ENCODE measurements around the gene CD180.

Gene CD180

DNA sequence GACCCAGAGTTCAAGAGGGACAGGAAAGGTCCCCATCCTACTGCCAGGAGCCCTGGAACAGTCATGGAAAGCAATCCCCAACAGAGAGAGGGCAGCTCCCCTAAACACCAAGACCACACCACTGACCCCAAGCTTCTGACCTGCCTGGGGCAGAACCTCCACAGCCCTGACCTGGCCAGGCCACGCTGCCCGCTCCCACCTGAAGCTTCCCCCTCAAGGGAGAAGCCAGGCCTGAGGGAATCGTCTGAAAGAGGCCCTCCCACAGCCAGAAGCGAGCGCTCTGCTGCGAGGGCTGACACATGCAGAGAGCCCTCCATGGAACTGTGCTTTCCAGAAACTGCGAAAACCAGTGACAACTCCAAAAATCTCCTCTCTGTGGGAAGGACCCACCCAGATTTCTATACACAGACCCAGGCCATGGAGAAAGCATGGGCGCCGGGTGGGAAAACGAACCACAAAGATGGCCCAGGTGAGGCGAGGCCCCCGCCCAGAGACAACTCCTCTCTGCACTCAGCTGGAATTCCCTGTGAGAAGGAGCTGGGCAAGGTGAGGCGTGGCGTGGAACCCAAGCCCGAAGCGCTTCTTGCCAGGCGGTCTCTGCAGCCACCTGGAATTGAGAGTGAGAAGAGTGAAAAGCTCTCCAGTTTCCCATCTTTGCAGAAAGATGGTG, 31.6 kb downstream of the CD180 start:
- H3K9me3 ChIP-seq (ENCODE audit: low read length): no peaks in the 10 kb centered on the region
- peaks cover 35% of the 10 kb centered on the region for H3K4me1 ChIP-seq (ENCODE audit: insufficient read depth, low read length, severe bottlenecking)
- no peak overlapping the region for H2AFZ ChIP-seq (ENCODE audit: low read length)
- H3K79me2 ChIP-seq (ENCODE audit: insufficient read depth, low read length): no peaks in the 10 kb centered on the region
- H3K36me3 ChIP-seq (ENCODE audit: insufficient read depth, low read length): no peaks in the 10 kb centered on the region
- peak overlapping the region; percentile 82; the same call in 1 of the 2 replicates for H3K4me2 ChIP-seq (ENCODE audit: low read length)
- no peaks in the 10 kb centered on the region for H4K20me1 ChIP-seq (ENCODE audit: insufficient read depth, low read length)
- no peaks in the 10 kb centered on the region for H3K9me2 ChIP-seq (ENCODE audit: low read depth, low read length)
- H3K9ac ChIP-seq (ENCODE audit: low read length): no peak overlapping the region; the same call in 1 of the 2 replicates
- H3K27me3 ChIP-seq (ENCODE audit: insufficient read depth, low read length): no peaks in the 10 kb centered on the region
- no peak overlapping the region for H3K4me3 ChIP-seq (ENCODE audit: low read depth, low read length, poor library complexity, severe bottlenecking)
- no peaks in the 10 kb centered on the region for H3F3A ChIP-seq (ENCODE audit: insufficient read depth, low read length)
- no peak for TF ChIP-seq EZH2 (IDR thresholded peaks at IDR 0.05; ENCODE audit: borderline replicate concordance, low read length)
- H3K27ac ChIP-seq (ENCODE audit: low read depth, low read length, poor library complexity, severe bottlenecking): no peak overlapping the region

GRCh38 chr5:67163863-67164595, 32.6 kb downstream of the CD180 start:
- Histone ChIP-seq H2AFZ (ENCODE audit: low read length) (no peak overlapping the region), H3K79me2 (ENCODE audit: insufficient read depth, low read length) (no peaks in the 10 kb centered on the region), H3K27ac (ENCODE audit: low read depth, low read length, poor library complexity, severe bottlenecking) (no peak overlapping the region)

GRCh38 chr5:67163231-67163756, 33.3 kb downstream of the CD180 start:
- Histone ChIP-seq H3K27ac (ENCODE audit: low read depth, low read length, poor library complexity, severe bottlenecking) (no peak overlapping the region), H3K4me2 (ENCODE audit: low read length) (no peak overlapping the region), H3K9me2 (ENCODE audit: low read depth, low read length) (no peaks in the 10 kb centered on the region), H3K4me3 (ENCODE audit: low read depth, low read length, poor library complexity, severe bottlenecking) (no peak overlapping the region), H3K4me1 (ENCODE audit: insufficient read depth, low read length, severe bottlenecking) (peaks cover 33% of the 10 kb centered on the region), H3K27me3 (ENCODE audit: insufficient read depth, low read length) (no peaks in the 10 kb centered on the region), H3K9ac (ENCODE audit: low read length) (no peak overlapping the region), H3K36me3 (ENCODE audit: insufficient read depth, low read length) (no peaks in the 10 kb centered on the region), H3K9me3 (ENCODE audit: low read length) (no peaks in the 10 kb centered on the region), H3K79me2 (ENCODE audit: insufficient read depth, low read length) (no peaks in the 10 kb centered on the region), H2AFZ (ENCODE audit: low read length) (no peak overlapping the region), H4K20me1 (ENCODE audit: insufficient read depth, low read length) (no peaks in the 10 kb centered on the region), H3F3A (ENCODE audit: insufficient read depth, low read length) (no peaks in the 10 kb centered on the region)
- TF ChIP-seq, protein P1, sequence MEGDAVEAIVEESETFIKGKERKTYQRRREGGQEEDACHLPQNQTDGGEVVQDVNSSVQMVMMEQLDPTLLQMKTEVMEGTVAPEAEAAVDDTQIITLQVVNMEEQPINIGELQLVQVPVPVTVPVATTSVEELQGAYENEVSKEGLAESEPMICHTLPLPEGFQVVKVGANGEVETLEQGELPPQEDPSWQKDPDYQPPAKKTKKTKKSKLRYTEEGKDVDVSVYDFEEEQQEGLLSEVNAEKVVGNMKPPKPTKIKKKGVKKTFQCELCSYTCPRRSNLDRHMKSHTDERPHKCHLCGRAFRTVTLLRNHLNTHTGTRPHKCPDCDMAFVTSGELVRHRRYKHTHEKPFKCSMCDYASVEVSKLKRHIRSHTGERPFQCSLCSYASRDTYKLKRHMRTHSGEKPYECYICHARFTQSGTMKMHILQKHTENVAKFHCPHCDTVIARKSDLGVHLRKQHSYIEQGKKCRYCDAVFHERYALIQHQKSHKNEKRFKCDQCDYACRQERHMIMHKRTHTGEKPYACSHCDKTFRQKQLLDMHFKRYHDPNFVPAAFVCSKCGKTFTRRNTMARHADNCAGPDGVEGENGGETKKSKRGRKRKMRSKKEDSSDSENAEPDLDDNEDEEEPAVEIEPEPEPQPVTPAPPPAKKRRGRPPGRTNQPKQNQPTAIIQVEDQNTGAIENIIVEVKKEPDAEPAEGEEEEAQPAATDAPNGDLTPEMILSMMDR (IDR thresholded peaks at IDR 0.05; ENCODE audit: low read length): no peak
- no peak for TF ChIP-seq EZH2 (IDR thresholded peaks at IDR 0.05; ENCODE audit: borderline replicate concordance, low read length)

More at GRCh38 chr5:67163863-67164595, 32.6 kb downstream of the CD180 start:
- Histone ChIP-seq H3K36me3 (ENCODE audit: insufficient read depth, low read length) (no peaks in the 10 kb centered on the region), H3K9me2 (ENCODE audit: low read depth, low read length) (no peaks in the 10 kb centered on the region), H4K20me1 (ENCODE audit: insufficient read depth, low read length) (no peaks in the 10 kb centered on the region), H3K4me1 (ENCODE audit: insufficient read depth, low read length, severe bottlenecking) (peaks cover 35% of the 10 kb centered on the region), H3F3A (ENCODE audit: insufficient read depth, low read length) (no peaks in the 10 kb centered on the region), H3K4me2 (ENCODE audit: low read length) (no peak overlapping the region), H3K9me3 (ENCODE audit: low read length) (no peaks in the 10 kb centered on the region), H3K9ac (ENCODE audit: low read length) (no peak overlapping the region), H3K4me3 (ENCODE audit: low read depth, low read length, poor library complexity, severe bottlenecking) (no peak overlapping the region), H3K27me3 (ENCODE audit: insufficient read depth, low read length) (no peaks in the 10 kb centered on the region)
- TF ChIP-seq EZH2 (IDR thresholded peaks at IDR 0.05; ENCODE audit: borderline replicate concordance, low read length): no peak
- TF ChIP-seq, protein P1 (IDR thresholded peaks at IDR 0.05; ENCODE audit: low read length): no peak
